Measurements from ENCODE around the gene IGF2. TPM values are rescaled to one million over a fixed set of nuclear protein-coding genes. Genes with fewer than 3 reads are reported as not detected.

Gene IGF2
- total and polyA plus RNA-seq, 2 donors: 86.5 to 362 TPM

GRCh38 chr11:2142300-2142759, 3.1 kb upstream of the IGF2 start:
- H3K36me3 ChIP-seq (ENCODE audit: insufficient read depth): no peaks in the 10 kb centered on the region
- WGBS: 30% methylated on average over 5 of the region's 5 CpGs
- no peak overlapping the region for H3K27ac ChIP-seq (ENCODE audit: low read depth)
- no peak overlapping the region for H3K4me3 ChIP-seq (ENCODE audit: low read depth, low read length)
- DNase-seq (ENCODE audit: extremely low spot score): no peak
- H3K4me1 ChIP-seq (ENCODE audit: insufficient read depth): peaks cover 2% of the 10 kb centered on the region

- whole genome bisulfite sequencing: 8% methylated on average over 102 of the region's 102 CpGs
- H3K27ac ChIP-seq (ENCODE audit: low read depth): no peak overlapping the region
- no peak for DNase-seq (ENCODE audit: extremely low spot score)
- H3K4me1 ChIP-seq (ENCODE audit: insufficient read depth): peaks cover 2% of the 10 kb centered on the region
- H3K4me3 ChIP-seq (ENCODE audit: low read depth, low read length): peak overlapping the region; percentile 14
- H3K36me3 ChIP-seq (ENCODE audit: insufficient read depth): no peaks in the 10 kb centered on the region
Observed at GRCh38 chr11:2140411-2141400, 1.5 kb upstream of the IGF2 start.

GRCh38 chr11:2139621-2140337, 590 bp upstream of the IGF2 start:
- DNase-seq (ENCODE audit: extremely low spot score): no peak
- Histone ChIP-seq H3K36me3 (ENCODE audit: insufficient read depth) (no peaks in the 10 kb centered on the region), H3K27ac (ENCODE audit: low read depth) (no peak overlapping the region), H3K4me1 (ENCODE audit: insufficient read depth) (peaks cover 2% of the 10 kb centered on the region), H3K4me3 (ENCODE audit: low read depth, low read length) (peak overlapping the region; percentile 48)
- WGBS: 2% methylated on average over 57 of the region's 57 CpGs

GRCh38 chr11:2138431-2139122, 612 bp downstream of the IGF2 start:
- under 1% methylated on average over 67 of the region's 68 CpGs for WGBS
- peak overlapping the region; percentile 48 for H3K4me3 ChIP-seq (ENCODE audit: low read depth, low read length)
- no peak for DNase-seq (ENCODE audit: extremely low spot score)
- H3K4me1 ChIP-seq (ENCODE audit: insufficient read depth): peaks cover 2% of the 10 kb centered on the region
- no peaks in the 10 kb centered on the region for H3K36me3 ChIP-seq (ENCODE audit: insufficient read depth)
- H3K27ac ChIP-seq (ENCODE audit: low read depth): no peak overlapping the region

- H3K4me1 ChIP-seq (ENCODE audit: insufficient read depth): peaks cover 2% of the 10 kb centered on the region
- peak overlapping the region; percentile 48 for H3K4me3 ChIP-seq (ENCODE audit: low read depth, low read length)
- H3K27ac ChIP-seq (ENCODE audit: low read depth): no peak overlapping the region
- no peak for DNase-seq (ENCODE audit: extremely low spot score)
- no peaks in the 10 kb centered on the region for H3K36me3 ChIP-seq (ENCODE audit: insufficient read depth)
- WGBS: 2% methylated on average over 40 of the region's 44 CpGs
Observed at GRCh38 chr11:2138068-2138430, 1.1 kb downstream of the IGF2 start.

- WGBS: 2% methylated on average over 50 of the region's 50 CpGs
- H3K36me3 ChIP-seq (ENCODE audit: insufficient read depth): no peaks in the 10 kb centered on the region
- peaks cover 2% of the 10 kb centered on the region for H3K4me1 ChIP-seq (ENCODE audit: insufficient read depth)
- no peak overlapping the region for H3K27ac ChIP-seq (ENCODE audit: low read depth)
- peak overlapping the region; percentile 48 for H3K4me3 ChIP-seq (ENCODE audit: low read depth, low read length)
- DNase-seq (ENCODE audit: extremely low spot score): peak; percentile 65
Observed at GRCh38 chr11:2137202-2138067, 1.8 kb downstream of the IGF2 start.

GRCh38 chr11:2136952-2137201, 2.3 kb downstream of the IGF2 start:
- H3K36me3 ChIP-seq (ENCODE audit: insufficient read depth): no peaks in the 10 kb centered on the region
- no peak overlapping the region for H3K27ac ChIP-seq (ENCODE audit: low read depth)
- 27% methylated on average over 8 of the region's 8 CpGs for WGBS
- H3K4me3 ChIP-seq (ENCODE audit: low read depth, low read length): no peak overlapping the region
- DNase-seq (ENCODE audit: extremely low spot score): no peak
- peaks cover 2% of the 10 kb centered on the region for H3K4me1 ChIP-seq (ENCODE audit: insufficient read depth)

GRCh38 chr11:2136209-2136951, 2.8 kb downstream of the IGF2 start:
- Histone ChIP-seq H3K4me3 (ENCODE audit: low read depth, low read length) (no peak overlapping the region), H3K36me3 (ENCODE audit: insufficient read depth) (no peaks in the 10 kb centered on the region), H3K4me1 (ENCODE audit: insufficient read depth) (peaks cover 2% of the 10 kb centered on the region), H3K27ac (ENCODE audit: low read depth) (no peak overlapping the region)
- WGBS: 57% methylated on average over 24 of the region's 24 CpGs
- DNase-seq (ENCODE audit: extremely low spot score): no peak

- Histone ChIP-seq H3K4me1 (ENCODE audit: insufficient read depth) (peaks cover 2% of the 10 kb centered on the region), H3K4me3 (ENCODE audit: low read depth, low read length) (no peak overlapping the region), H3K27ac (ENCODE audit: low read depth) (no peak overlapping the region), H3K36me3 (ENCODE audit: insufficient read depth) (no peaks in the 10 kb centered on the region)
- no peak for DNase-seq (ENCODE audit: extremely low spot score)
- WGBS: 85% methylated on average over 14 of the region's 14 CpGs
Observed at GRCh38 chr11:2135648-2136201, 3.5 kb downstream of the IGF2 start.

- H3K4me3 ChIP-seq (ENCODE audit: low read depth, low read length): no peak overlapping the region
- no peak overlapping the region for H3K27ac ChIP-seq (ENCODE audit: low read depth)
- DNase-seq (ENCODE audit: extremely low spot score): no peak
- no peaks in the 10 kb centered on the region for H3K36me3 ChIP-seq (ENCODE audit: insufficient read depth)
- H3K4me1 ChIP-seq (ENCODE audit: insufficient read depth): no peaks in the 10 kb centered on the region
- WGBS: 84% methylated on average over 26 of the region's 26 CpGs
Observed at GRCh38 chr11:2135018-2135569, 4.1 kb downstream of the IGF2 start.

GRCh38 chr11:2134022-2135010, 4.9 kb downstream of the IGF2 start:
- no peak for DNase-seq (ENCODE audit: extremely low spot score)
- 77% methylated on average over 19 of the region's 19 CpGs for WGBS
- Histone ChIP-seq H3K36me3 (ENCODE audit: insufficient read depth) (no peaks in the 10 kb centered on the region), H3K4me1 (ENCODE audit: insufficient read depth) (no peaks in the 10 kb centered on the region), H3K4me3 (ENCODE audit: low read depth, low read length) (no peak overlapping the region), H3K27ac (ENCODE audit: low read depth) (no peak overlapping the region)
